HG03460 (cell line): ENCODE results near the gene ULBP2.
"Not testable (repeated sequence)": the region's sequence is repeated elsewhere in the genome, so short reads cannot be mapped to it uniquely, and the experiment has no call there.

ENCODE experiments used
- ATAC-seq: cut with Tn5 transposase; IDR thresholded peaks from one replicate; pipeline ENCODE4 v1.9.1; 2021; ENCODE audit not compliant: unreplicated experiment

Gene ULBP2

DNA sequence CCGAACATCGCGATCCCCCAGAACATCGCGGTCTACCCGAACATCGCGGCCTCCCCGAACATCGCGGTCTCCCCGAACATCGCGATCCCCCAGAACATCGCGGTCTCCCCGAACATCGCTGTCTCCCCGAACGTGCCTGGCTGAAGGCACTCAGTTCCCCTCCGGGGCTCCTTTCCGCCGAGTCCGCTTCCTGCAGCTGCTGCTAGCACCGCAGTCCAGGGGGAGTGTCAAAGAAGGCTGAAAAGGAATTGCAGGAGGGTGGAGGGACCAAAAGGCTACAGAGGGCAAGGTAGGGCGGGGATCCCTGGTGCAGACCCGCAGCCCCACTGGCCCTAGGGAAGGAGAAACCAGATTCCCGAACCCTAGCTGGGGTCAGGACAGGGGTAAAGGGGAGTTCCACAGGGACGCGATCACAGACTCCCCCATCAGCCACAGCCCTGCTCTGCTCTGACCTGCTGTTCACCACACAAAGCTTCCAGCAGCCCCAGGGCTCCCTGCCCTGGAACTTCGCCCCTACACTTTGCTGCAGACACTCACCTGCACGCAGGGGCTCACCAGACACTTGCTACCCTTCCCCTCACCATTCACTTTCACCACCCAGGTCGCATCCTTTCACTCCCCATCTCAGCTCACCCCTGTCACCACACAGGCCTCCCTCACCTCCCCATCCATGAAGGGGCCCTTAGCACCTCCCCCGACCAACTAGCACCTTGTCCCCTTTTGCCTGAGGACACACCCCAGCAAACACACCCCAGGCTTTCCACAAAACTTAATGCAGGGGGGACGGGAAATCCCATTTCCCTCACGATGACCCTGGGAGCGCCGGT, 23.6 kb downstream of the ULBP2 start:
- ATAC-seq: no peak

- ATAC-seq: not testable (repeated sequence)
Measured at GRCh38 chr6:149966319-149966718, 24.5 kb downstream of the ULBP2 start.

DNA sequence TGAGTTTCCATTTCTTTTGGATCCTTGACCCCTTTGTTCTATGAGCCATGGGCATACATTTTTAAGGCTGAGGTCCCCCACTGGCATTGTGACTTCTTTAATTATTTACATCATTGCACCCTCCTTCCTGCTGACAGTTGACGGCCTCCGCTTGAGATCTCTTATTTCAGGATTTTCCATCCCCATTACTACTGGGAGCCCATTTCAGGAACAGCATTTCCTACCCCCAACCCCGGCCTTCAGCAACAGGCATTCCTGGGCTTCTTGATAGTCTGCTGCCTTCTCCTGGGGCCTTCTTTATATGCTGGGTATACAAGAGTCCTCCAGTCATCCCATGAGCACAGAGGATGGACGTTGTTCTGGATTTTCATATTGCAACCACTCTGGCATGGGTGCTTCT, 25.8 kb downstream of the ULBP2 start:
- no peak for ATAC-seq

DNA sequence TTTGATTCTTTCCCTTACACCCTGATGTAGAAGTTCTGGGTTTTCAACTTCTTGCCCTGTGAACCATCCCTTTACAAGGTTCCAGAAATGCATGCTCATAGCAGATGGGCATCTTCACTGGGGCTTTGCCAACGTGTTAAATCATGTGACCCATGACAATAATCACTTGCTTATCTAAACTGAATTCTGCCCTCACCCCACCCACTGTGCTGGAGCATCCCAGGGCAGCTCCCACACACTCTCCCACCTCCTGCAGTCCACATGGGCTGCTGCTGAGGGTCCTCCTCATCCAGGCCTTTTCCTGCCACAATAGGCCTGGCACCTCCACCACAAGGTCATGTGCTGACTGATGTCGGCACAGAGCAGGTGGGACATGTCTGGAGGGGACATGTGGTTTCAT, 26.2 kb downstream of the ULBP2 start:
- ATAC-seq: not testable (repeated sequence)

DNA sequence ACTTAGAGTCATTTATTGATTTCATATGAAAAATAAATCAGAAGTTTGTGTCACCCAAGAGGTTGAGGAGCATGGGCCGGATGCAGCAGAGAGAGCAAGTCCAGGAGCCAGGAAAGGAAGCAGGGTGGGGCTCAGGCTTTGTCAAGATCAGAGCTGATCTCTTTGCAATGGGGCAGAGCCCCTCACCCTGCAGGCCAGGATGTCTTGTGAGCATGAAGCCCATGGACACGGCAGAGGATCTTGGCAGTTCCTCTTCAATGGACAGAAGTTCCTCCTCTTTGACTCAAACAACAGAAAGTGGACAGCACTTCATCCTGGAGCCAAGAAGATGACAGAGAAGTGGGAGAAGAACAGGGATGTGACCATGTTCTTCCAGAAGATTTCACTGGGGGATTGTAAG, 27.1 kb downstream of the ULBP2 start:
- ATAC-seq: not testable (repeated sequence)

GRCh38 chr6:149969635-149970034, 27.8 kb downstream of the ULBP2 start:
- no peak for ATAC-seq

- ATAC-seq: not testable (repeated sequence)
Measured at GRCh38 chr6:149974394-149974793, 32.6 kb downstream of the ULBP2 start.

GRCh38 chr6:149974825-149975224, 33.0 kb downstream of the ULBP2 start:
- ATAC-seq: no peak

GRCh38 chr6:149975400-149975799, 33.6 kb downstream of the ULBP2 start:
- ATAC-seq: no peak

DNA sequence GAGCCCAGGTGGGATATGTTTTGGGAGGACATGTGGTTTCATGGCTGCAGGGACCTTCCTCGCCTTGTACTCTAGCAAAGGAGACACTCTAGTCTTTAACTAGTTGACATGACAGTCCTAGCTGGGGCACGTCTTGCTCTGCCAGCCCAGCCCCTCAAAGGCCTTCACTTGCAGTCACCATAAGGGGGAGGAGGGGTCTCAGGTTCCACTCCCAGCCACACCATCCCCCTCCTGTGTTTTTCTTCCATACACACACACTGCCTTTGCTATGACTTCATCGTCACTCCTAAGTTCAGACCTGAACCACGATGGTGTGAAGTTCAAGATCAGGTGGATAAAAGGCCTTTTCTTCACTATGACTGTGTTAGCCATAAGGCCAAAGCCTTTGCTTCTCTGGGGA, 35.4 kb downstream of the ULBP2 start:
- ATAC-seq: no peak

- no peak for ATAC-seq
Measured at GRCh38 chr6:149978610-149979009, 36.8 kb downstream of the ULBP2 start.

GRCh38 chr6:149979293-149979692, 37.5 kb downstream of the ULBP2 start:
- no peak for ATAC-seq

GRCh38 chr6:149983145-149983544, 41.3 kb downstream of the ULBP2 start:
- no peak for ATAC-seq

GRCh38 chr6:149984773-149985172, 43.0 kb downstream of the ULBP2 start:
- no peak for ATAC-seq

- no peak for ATAC-seq
Measured at GRCh38 chr6:149985481-149985937, 43.7 kb downstream of the ULBP2 start.

- no peak for ATAC-seq
Measured at GRCh38 chr6:149987602-149988107, 45.8 kb downstream of the ULBP2 start.

DNA sequence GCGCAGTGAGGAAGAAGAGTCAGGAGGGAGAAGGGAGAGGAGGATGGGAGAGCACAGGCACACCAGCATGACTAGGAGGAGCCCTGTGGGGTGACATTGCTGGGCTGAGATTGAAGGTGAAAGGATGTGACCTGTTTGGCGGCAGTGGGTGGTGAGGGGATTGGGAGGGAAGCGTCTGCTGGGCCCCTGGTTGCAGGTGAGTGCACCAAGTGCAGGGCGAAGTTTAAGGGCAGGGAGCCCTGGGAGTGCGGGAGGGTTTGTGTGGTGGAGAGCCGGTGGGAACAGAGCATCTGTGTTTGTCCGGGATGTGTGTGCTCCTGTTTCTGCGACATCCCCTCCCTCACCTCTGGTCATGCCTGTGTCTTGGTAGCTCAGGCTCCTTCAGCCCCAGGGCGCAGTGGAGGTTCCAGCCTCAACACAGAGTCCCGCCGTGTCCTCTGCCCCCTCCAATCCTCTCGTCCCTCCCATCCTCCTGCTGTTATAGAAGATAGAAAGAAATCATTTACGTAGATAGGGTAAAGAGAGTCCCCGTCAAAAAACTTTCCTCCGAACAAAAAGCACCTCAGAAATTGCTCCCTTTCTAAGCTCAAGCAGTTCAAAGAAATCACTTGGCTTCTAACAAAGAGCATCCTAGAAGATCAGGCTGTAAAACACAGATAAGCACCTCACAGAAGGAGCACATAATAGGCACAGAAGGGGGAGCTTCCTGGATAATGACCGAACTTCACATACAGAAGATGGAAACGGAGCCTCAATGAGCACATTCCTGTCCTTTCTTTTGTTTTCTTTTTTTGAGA, 46.9 kb downstream of the ULBP2 start:
- ATAC-seq: no peak

DNA sequence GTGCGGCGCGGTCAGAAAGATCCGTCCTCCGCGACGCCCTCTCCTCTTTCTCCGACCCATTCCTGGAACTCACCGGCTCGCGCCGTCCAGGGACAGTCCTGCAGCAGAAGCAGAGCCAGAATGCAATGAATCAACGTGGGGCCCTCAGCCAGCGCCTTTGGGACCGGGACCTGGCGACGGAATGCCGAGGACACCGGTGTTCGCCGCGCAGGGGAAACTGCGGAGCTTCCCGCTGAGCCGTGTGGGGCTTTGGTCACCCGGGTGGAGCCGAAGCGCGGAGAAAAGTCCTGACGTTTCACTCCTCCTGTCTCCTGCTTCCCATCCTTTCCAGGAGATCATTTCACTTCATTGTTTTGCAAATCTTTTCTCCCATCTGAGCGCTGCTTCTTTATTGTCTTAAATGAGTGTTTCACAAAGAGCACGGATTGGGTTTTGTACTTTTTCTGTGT, 48.4 kb downstream of the ULBP2 start:
- no peak for ATAC-seq

- ATAC-seq: no peak
Measured at GRCh38 chr6:149990661-149991471, 49.1 kb downstream of the ULBP2 start.

- ATAC-seq: not testable (repeated sequence)
Measured at GRCh38 chr6:149991472-149991795, 49.6 kb downstream of the ULBP2 start.

DNA sequence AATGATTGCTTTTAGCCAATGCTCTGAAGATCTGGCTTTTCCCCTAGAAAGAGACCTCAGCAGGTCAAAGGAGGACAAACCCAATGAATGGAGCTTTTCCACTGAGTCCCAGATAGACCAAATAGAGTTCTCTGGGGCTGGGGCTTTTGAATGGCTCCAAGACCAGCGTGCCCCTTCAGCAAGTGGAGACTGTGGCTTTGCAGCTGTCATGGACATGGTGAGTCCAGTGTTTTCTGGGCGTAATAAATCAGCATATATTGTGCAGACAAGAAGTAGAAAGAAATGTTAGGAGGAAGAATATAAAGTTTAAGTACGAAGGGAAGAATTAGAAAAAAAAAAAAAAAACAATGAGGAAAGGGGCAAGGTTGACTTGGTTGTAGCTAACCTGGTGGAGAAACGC, 50.0 kb downstream of the ULBP2 start:
- no peak for ATAC-seq
